PC-9 (cell line): ENCODE results near the gene CDC123. TPM values are rescaled to one million over a fixed set of nuclear protein-coding genes. Genes with fewer than 3 reads are reported as not detected.

ENCODE experiments used
- BruUV-seq: library from RNA; stranded (reverse); fragments of 400-500 nt; replicated peaks from 2 replicates; lab custom pipeline; 2021; lab: Mats Ljungman, UMichigan
- CTCF ChIA-PET: fragments of 300-600 bp; sonication (Branson Sonifier 250); formaldehyde crosslinking; loops from one replicate; lab custom pipeline; 2022; ENCODE audit warnings: antibody characterized with exemption; lab: Charles Lee
- POLR2A ChIA-PET: fragments of 300-600 bp; sonication (Branson Sonifier 250); formaldehyde crosslinking; loops from one replicate; lab custom pipeline; 2022; ENCODE audit warnings: antibody characterized with exemption; ENCODE audit not compliant: unreplicated experiment; lab: Charles Lee
- DNase-seq, 2 experiments: peaks; one replicate each; pipeline versions ENCODE4 v3.0.0 to v3.0.0-alpha.2; 2015 to 2022; ENCODE audit warnings: mixed read lengths in 1 of 2
- H2AFZ ChIP-seq: fragments of 200-600 bp; sonication (generic); 2 replicates; pipeline ENCODE4 v1.8.1; 2017; ENCODE audit warnings: antibody characterized with exemption
- H3F3A ChIP-seq: fragments of 200-600 bp; sonication (generic); 2 replicates; pipeline ENCODE4 v1.8.1; 2017; ENCODE audit warnings: antibody characterized with exemption, mild to moderate bottlenecking, low read depth; ENCODE audit not compliant: insufficient read depth
- H3K27ac ChIP-seq: fragments of 200-600 bp; sonication (generic); 2 replicates; pipeline ENCODE4 v1.6.1; 2016; ENCODE audit warnings: mixed run types
- H3K27me3 ChIP-seq: fragments of 200-600 bp; sonication (generic); 2 replicates; pipeline ENCODE4 v1.6.1; 2016; ENCODE audit warnings: low read depth, mixed run types; ENCODE audit not compliant: insufficient read depth
- H3K36me3 ChIP-seq: fragments of 200-600 bp; sonication (generic); 2 replicates; pipeline ENCODE4 v1.6.1; 2016; ENCODE audit warnings: low read depth, mixed run types
- H3K4me1 ChIP-seq: fragments of 200-600 bp; sonication (generic); replicated peaks from 2 replicates; pipeline ENCODE4 v1.6.1; 2016; ENCODE audit warnings: mixed run types; ENCODE audit not compliant: insufficient read depth
- H3K4me2 ChIP-seq: fragments of 200-600 bp; sonication (generic); 2 replicates; pipeline ENCODE4 v1.6.1; 2017; ENCODE audit warnings: mixed run types
- H3K4me3 ChIP-seq: fragments of 200-600 bp; sonication (generic); 2 replicates; pipeline ENCODE4 v1.6.1; 2016; ENCODE audit warnings: mixed run types
- H3K79me2 ChIP-seq: fragments of 200-600 bp; sonication (generic); 2 replicates; pipeline ENCODE4 v1.6.1; 2017; ENCODE audit warnings: low read depth, mixed run types
- H3K9me2 ChIP-seq: fragments of 200-600 bp; sonication (generic); 2 replicates; pipeline ENCODE4 v1.8.1; 2017; ENCODE audit warnings: mild to moderate bottlenecking; ENCODE audit not compliant: insufficient read depth
- H3K9me3 ChIP-seq: fragments of 200-600 bp; sonication (generic); 2 replicates; pipeline ENCODE4 v1.8.1; 2016; ENCODE audit warnings: low read depth; ENCODE audit not compliant: insufficient read depth
- H4K20me1 ChIP-seq: fragments of 200-600 bp; sonication (generic); 2 replicates; pipeline ENCODE4 v1.8.1; 2017; ENCODE audit not compliant: insufficient read depth
- CTCF ChIP-seq: fragments of 200-600 bp; sonication (generic); conservative IDR thresholded peaks from 2 replicates; pipeline ENCODE4 v1.6.1; 2017; ENCODE audit warnings: mixed run types, antibody characterized with exemption, mild to moderate bottlenecking, moderate library complexity
- EZH2 ChIP-seq: fragments of 200-600 bp; sonication (generic); IDR thresholded peaks from 2 replicates; pipeline ENCODE4 v1.8.0; 2017; ENCODE audit warnings: antibody characterized with exemption, low read depth
- intact Hi-C: fragments of 100-400 bp; cut with micrococcal nuclease; formaldehyde crosslinking; loops from one replicate; pipeline ENCODE4 v1.10.0; 2022; ENCODE audit not compliant: unreplicated experiment
- total RNA-seq: library from RNA; stranded (reverse); gene quantifications from 2 replicates; pipeline ENCODE4 v1.2.3, GENCODE V29; 2021

CDC123 gene
- total RNA-seq, 1 experiment from 2014 or later, result 86.0 TPM

- no peak for DNase-seq
- POLR2A ChIA-PET, result no interaction called here
- Histone ChIP-seq H4K20me1 (no peaks in the 10 kb centered on the region), H3K36me3 (no peaks in the 10 kb centered on the region), H3K79me2 (no peaks in the 10 kb centered on the region), H3K9me3 (no peaks in the 10 kb centered on the region), H3K27ac (no peak overlapping the region), H3K9me2 (no peaks in the 10 kb centered on the region), H3K4me2 (no peak overlapping the region), H3K4me3 (no peak overlapping the region), H3K4me1 (no peaks in the 10 kb centered on the region), H3K27me3 (no peaks in the 10 kb centered on the region), H3F3A (no peaks in the 10 kb centered on the region), H2AFZ (no peak overlapping the region)
- no peak for TF ChIP-seq CTCF
- TF ChIP-seq EZH2, result no peak
- CTCF ChIA-PET, result no interaction called here
- no TSS peak for BruUV-seq
- intact Hi-C loops, result no loop called here
These were observed 33.1 kb upstream of the CDC123 start for GRCh38 chr10:12162927-12163326.

- no TSS peak for BruUV-seq
- no peaks in the 10 kb centered on the region for H3K36me3 ChIP-seq
- TF ChIP-seq CTCF (no peak), EZH2 (no peak)
- no peak for DNase-seq
- H3K4me1 ChIP-seq, result no peaks in the 10 kb centered on the region
- H3K27me3 ChIP-seq, result no peaks in the 10 kb centered on the region
- intact Hi-C loops, result no loop called here
- H4K20me1 ChIP-seq, result no peaks in the 10 kb centered on the region
- H3K9me2 ChIP-seq, result no peaks in the 10 kb centered on the region
- no peaks in the 10 kb centered on the region for H3K79me2 ChIP-seq
- no peak overlapping the region for H3K4me2 ChIP-seq
- ChIA-PET CTCF (no interaction called here), POLR2A (no interaction called here)
- H3K27ac ChIP-seq, result no peak overlapping the region
- H2AFZ ChIP-seq, result no peak overlapping the region
- no peak overlapping the region for H3K4me3 ChIP-seq
- H3F3A ChIP-seq, result no peaks in the 10 kb centered on the region
- H3K9me3 ChIP-seq, result no peaks in the 10 kb centered on the region
These were observed 31.9 kb upstream of the CDC123 start for GRCh38 chr10:12164085-12164484.

GRCh38 chr10:12165036-12165435, 31.0 kb upstream of the CDC123 start:
- Histone ChIP-seq H3F3A (no peaks in the 10 kb centered on the region), H3K9me3 (no peaks in the 10 kb centered on the region), H3K4me2 (no peak overlapping the region), H3K79me2 (no peaks in the 10 kb centered on the region), H3K9me2 (no peaks in the 10 kb centered on the region), H4K20me1 (no peaks in the 10 kb centered on the region), H3K36me3 (no peaks in the 10 kb centered on the region), H3K4me3 (no peak overlapping the region), H3K27ac (no peak overlapping the region), H3K4me1 (no peaks in the 10 kb centered on the region), H3K27me3 (no peaks in the 10 kb centered on the region), H2AFZ (no peak overlapping the region)
- TF ChIP-seq EZH2 (no peak), CTCF (no peak)
- no TSS peak for BruUV-seq
- ChIA-PET POLR2A (no interaction called here), CTCF (no interaction called here)
- intact Hi-C loops, result no loop called here
- no peak for DNase-seq
